HG03432 (cell line): Measurements from ENCODE around the gene MED16.
"Not testable (repeated sequence)": the region's sequence is repeated elsewhere in the genome, so short reads cannot be mapped to it uniquely, and the experiment has no call there.

Experiments used
- ATAC-seq: cut with Tn5 transposase; IDR thresholded peaks from one replicate; pipeline ENCODE4 v1.9.1; 2021; ENCODE audit warnings: mild to moderate bottlenecking, moderate library complexity; ENCODE audit not compliant: unreplicated experiment

Gene MED16

GRCh38 chr19:891421-892200, 1.4 kb downstream of the MED16 start:
- ATAC-seq: not testable (repeated sequence)

- ATAC-seq: no peak
These were observed 2.2 kb downstream of the MED16 start for GRCh38 chr19:890831-891230.

- ATAC-seq: no peak
These were observed 3.2 kb downstream of the MED16 start for GRCh38 chr19:889662-890295.

DNA sequence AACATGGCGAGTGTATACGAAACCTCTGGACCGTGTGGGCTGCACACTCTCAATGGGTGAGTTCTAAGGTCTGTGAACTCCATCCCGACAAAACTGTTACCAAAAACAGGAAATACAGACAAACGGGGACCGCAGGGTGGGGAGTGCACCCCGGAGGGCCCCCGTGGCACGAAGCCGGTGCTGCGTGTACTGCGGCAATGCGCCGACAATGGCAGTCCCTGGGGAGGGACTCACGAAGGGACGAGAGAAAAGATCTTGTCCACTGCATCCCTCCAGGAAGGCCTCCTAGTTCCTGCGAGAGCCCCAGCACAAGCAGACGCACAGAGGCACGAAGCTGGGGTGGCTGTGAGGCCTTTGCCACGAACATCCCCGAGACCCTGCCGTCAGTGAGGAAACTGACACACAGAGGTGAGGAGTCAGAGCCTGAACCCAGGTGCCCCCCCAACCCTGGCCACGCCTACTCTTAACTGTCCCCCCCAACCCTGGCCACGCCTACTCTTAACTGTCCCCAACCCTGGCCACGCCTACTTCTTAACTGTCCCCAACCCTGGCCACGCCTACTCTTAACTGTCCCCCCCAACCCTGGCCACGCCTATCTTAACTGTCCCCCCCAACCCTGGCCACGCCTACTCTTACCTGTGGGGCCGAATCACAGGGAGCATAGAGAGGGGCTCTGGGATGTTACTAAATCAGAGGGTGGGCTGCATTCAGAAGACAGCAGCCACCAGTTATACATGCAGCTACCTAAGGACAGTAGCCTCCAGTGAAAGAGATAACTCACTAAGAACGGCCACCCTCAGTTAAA, 4.2 kb downstream of the MED16 start:
- no peak for ATAC-seq

DNA sequence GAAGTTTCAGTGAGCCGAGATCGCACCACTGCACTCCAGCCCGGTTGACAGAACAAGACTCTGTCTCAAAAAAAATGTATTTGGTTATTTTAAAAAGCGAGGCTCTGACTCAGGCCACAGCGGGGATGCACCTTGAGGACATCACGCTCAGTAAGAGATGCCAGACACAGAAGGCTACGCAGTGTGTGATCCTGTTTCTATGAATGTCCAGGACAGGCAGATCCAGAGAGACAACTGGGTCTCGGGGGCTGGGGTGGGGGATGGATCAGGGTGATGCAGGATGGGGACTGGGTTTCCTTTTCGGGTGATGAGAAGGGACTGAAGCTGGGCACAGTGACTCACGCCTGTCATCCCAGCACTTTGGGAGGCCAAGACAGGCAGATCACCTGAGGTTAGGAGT, 5.4 kb downstream of the MED16 start:
- no peak for ATAC-seq

- ATAC-seq: no peak
These were observed 5.9 kb downstream of the MED16 start for GRCh38 chr19:887072-887471.

GRCh38 chr19:885536-886224, 7.3 kb downstream of the MED16 start:
- ATAC-seq: no peak

- ATAC-seq: no peak
These were observed 8.4 kb downstream of the MED16 start for GRCh38 chr19:884420-885211.

GRCh38 chr19:883661-884211, 9.3 kb downstream of the MED16 start:
- no peak for ATAC-seq

DNA sequence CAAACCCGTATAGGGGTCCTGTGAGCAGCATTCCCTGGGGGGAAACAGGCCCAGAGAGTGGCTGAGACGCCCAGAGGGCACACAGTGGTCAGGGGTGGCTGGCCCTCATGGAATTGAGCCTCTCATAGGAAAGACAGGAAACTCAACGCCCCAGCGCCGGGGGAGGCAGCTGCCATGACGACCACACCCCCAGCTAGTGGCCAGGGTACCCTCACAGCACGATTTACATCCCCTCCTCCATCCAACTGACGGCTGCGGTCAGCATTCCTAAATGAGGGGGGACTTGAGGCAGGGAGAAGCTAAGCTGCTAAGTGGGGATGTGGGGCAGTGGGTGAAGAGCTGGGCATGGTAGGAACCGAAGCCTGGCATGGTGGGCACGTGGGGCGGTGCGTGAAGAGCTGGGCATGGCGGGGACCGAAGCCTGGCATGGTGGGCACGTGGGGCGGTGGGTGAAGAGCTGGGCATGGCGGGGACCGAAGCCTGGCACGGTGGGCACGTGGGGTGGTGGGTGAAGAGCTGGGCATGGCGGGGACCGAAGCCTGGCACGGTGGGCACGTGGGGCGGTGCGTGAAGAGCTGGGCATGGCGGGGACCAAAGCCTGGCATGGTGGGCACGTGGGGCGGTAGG, 10.0 kb downstream of the MED16 start:
- ATAC-seq: no peak

DNA sequence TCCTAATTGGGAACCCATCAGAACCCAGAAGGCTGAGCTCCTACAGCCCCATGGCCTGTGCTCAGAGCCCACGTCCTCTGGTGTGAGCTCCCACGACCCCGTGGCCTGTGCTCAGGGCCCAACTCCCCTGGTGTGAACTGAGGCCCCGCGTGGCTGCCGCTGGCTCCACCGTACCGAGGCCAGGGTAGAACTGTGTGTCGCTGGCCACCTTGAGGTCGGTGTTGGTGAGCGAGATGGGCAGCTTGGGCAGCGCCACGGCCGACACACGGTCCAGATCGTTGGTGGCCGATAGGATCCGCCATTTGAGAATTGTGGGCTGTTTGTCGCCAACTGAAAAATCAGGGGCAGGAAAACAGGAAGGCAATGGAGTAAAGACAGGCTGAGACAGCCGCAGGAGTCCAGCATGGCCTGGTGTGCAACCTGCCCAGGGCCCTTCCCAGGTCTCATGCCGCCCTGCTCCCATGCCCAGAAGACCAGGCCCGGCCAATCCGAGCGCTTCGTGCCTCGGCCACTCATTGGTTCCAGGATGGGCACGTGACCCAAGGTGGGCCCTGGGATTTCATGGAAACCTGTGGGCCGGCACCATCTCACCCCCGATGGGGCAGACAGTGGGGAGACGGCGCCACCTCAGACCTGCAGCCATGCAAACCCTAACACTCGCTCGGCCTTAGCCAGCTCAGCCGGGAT, 11.5 kb downstream of the MED16 start:
- no peak for ATAC-seq

DNA sequence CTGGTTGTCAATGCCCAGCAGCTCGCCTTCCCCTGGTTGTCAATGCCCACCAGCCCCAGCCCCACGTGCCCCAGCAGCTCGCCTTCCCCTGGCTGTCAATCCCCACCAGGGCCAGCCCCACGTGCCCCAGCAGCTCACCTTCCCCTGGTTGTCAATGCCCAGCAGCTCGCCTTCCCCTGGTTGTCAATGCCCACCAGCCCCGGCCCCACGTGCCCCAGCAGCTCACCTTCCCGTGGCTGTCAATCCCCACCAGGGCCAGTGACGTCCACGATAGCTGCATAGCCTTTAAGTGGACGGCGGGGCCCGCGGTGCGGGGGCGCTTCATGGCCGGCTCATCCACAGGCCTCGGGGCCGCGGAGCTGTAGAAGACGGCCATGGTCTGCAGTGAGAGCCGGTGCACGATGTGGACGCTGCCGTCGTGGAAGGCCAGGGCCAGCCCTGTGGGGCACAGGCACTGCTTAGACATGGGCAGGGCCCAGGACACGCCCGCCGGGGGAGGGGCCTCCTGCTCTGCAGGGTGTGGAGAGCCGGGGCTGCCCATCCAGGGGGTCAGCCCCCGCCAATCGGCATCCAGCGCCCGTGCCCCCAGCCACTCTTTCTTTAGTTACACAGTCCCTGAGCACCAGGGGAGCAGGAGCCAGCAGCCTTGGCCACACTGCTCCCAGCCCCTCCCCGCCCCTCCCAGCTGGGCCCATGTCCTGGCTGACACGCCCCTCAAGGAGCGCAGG, 13.1 kb downstream of the MED16 start:
- no peak for ATAC-seq

GRCh38 chr19:878751-879561, 14.0 kb downstream of the MED16 start:
- not testable (repeated sequence) for ATAC-seq

DNA sequence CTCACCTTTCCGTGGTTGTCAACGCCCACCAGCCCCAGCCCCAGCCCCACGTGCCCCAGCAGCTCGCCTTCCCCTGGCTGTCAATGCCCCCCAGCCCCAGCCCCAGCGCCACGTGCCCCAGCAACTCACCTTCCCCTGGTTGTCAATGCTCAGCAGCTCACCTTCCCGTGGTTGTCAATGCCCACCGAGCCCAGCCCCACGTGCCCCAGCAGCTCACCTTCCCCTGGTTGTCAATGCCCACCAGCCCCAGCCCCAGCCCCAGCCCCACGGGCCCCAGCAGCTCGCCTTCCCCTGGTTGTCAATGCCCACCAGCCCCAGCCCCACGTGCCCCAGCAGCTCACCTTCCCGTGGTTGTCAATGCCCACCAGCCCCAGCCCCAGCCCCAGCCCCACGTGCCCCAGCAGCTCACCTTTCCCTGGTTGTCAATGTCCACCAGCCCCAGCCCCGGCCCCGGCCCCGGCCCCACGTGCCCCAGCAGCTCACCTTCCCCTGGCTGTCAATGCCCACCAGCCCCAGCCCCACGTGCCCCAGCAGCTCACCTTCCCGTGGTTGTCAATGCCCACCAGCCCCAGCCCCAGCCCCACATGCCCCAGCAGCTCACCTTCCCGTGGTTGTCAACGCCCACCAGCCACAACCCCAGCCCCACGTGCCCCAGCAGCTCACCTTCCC, 14.9 kb downstream of the MED16 start:
- ATAC-seq: not testable (repeated sequence)

- no peak for ATAC-seq
These were observed 16.1 kb downstream of the MED16 start for GRCh38 chr19:876780-877314.

GRCh38 chr19:876089-876488, 16.9 kb downstream of the MED16 start:
- no peak for ATAC-seq
